H1 (cell line): Measurements from ENCODE around the gene MTFP1. TPM values are rescaled to one million over a fixed set of nuclear protein-coding genes. Genes with fewer than 3 reads are reported as not detected.

ENCODE experiments used
- CTCF ChIA-PET: fragments of 300-600 bp; sonication (Branson Sonifier 250); formaldehyde crosslinking; loops from one replicate; lab custom pipeline; 2021; ENCODE audit not compliant: partially characterized antibody; lab: Charles Lee
- POLR2A ChIA-PET: fragments of 300-600 bp; sonication (Branson Sonifier 250); formaldehyde crosslinking; loops from one replicate; lab custom pipeline; 2021; ENCODE audit warnings: inconsistent platforms; ENCODE audit not compliant: partially characterized antibody; lab: Charles Lee
- DNase-seq, 2 experiments: peaks; one replicate each; pipeline versions ENCODE4 v3.0.0 to v3.0.0-alpha.2; 2010 to 2022; ENCODE audit warnings: low spot score in 2 of 2, low read depth in 1 of 2, mixed read lengths in 1 of 2
- FAIRE-seq: peaks from 2 replicates; lab custom pipeline; 2011; peaks lifted over from hg19 to GRCh38; lab: Jason Lieb, UNC
- H2AFZ ChIP-seq: 2 replicates; pipeline ENCODE4 v1.8.1; 2012; ENCODE audit warnings: low read length, inconsistent platforms
- H2AK5ac ChIP-seq: 2 replicates; pipeline ENCODE4 v1.6.1; 2013; ENCODE audit warnings: low read depth, low read length
- H2BK120ac ChIP-seq: replicated peaks from 2 replicates; pipeline ENCODE3; 2013; ENCODE audit warnings: low read depth, low read length, inconsistent platforms
- H2BK12ac ChIP-seq: 2 replicates; pipeline ENCODE4 v1.6.1; 2013; ENCODE audit warnings: low read depth, low read length
- H2BK15ac ChIP-seq: 2 replicates; pipeline ENCODE4 v1.6.1; 2013; ENCODE audit warnings: low read length
- H2BK20ac ChIP-seq: 2 replicates; pipeline ENCODE4 v1.6.1; 2013; ENCODE audit warnings: low read length
- H2BK5ac ChIP-seq: 2 replicates; pipeline ENCODE4 v1.6.1; 2013; ENCODE audit warnings: low read depth, low read length
- H3K14ac ChIP-seq: 2 replicates; pipeline ENCODE4 v1.6.1; 2013; ENCODE audit warnings: inconsistent platforms; ENCODE audit not compliant: insufficient read length
- H3K18ac ChIP-seq: 2 replicates; pipeline ENCODE4 v1.6.1; 2013; ENCODE audit warnings: low read length; ENCODE audit errors: extremely low read depth
- H3K23ac ChIP-seq: 2 replicates; pipeline ENCODE4 v1.6.1; 2013; ENCODE audit warnings: inconsistent platforms; ENCODE audit not compliant: insufficient read length
- H3K23me2 ChIP-seq: 2 replicates; pipeline ENCODE4 v1.6.1; 2013; ENCODE audit warnings: low read depth, low read length
- H3K27ac ChIP-seq: 2 replicates; pipeline ENCODE4 v1.6.1; 2011; ENCODE audit warnings: low read depth, low read length, inconsistent platforms
- H3K27me3 ChIP-seq, 4 experiments: replicated peaks in 1 of 4; 1 replicate in 1 of 4; 2 replicates in 3 of 4; pipeline versions ENCODE4 v1.6.1 to v1.8.1; 2011 to 2013; ENCODE audit warnings: low read length in 3 of 4, mild to moderate bottlenecking in 3 of 4, inconsistent platforms in 2 of 4, mixed read lengths in 2 of 4, moderate library complexity in 1 of 4; ENCODE audit not compliant: control insufficient read depth in 3 of 4, insufficient read depth in 3 of 4; ENCODE audit errors: extremely low read depth in 1 of 4
- H3K36me3 ChIP-seq, 4 experiments: 2 replicates each; pipeline versions ENCODE4 v1.6.1 to v1.8.1; 2011 to 2013; ENCODE audit warnings: mild to moderate bottlenecking in 4 of 4, low read length in 3 of 4, moderate library complexity in 2 of 4, control low read depth in 1 of 4, inconsistent platforms in 1 of 4; ENCODE audit not compliant: insufficient read depth in 4 of 4, control insufficient read depth in 2 of 4
- H3K4ac ChIP-seq: replicated peaks from 2 replicates; pipeline ENCODE3; 2013; ENCODE audit warnings: low read length, low read depth, mixed read lengths, inconsistent platforms; ENCODE audit not compliant: insufficient read length
- H3K4me1 ChIP-seq, 4 experiments: replicated peaks in 1 of 4; 1 replicate in 1 of 4; 2 replicates in 3 of 4; pipeline versions ENCODE4 v1.6.1 to v1.8.1; 2011 to 2013; ENCODE audit warnings: low read length in 3 of 4, inconsistent platforms in 2 of 4, mixed read lengths in 1 of 4; ENCODE audit not compliant: insufficient read depth in 4 of 4, control insufficient read depth in 3 of 4
- H3K4me2 ChIP-seq, 2 experiments: 2 replicates each; pipeline versions ENCODE4 v1.6.1 to v1.8.1; 2011 to 2013; ENCODE audit warnings: low read depth in 2 of 2, low read length in 2 of 2, control low read depth in 1 of 2, inconsistent platforms in 1 of 2, mild to moderate bottlenecking in 1 of 2; ENCODE audit not compliant: insufficient read depth in 1 of 2
- H3K4me3 ChIP-seq, 4 experiments: fragments of 200-600, 300-600 bp in 1 of 4; sonication (generic), shearing (Covaris generic), sonication (Bioruptor Twin) in 1 of 4; 2 replicates each; pipeline versions ENCODE4 v1.5.1 to v1.8.1; 2011 to 2016; ENCODE audit warnings: low read length in 4 of 4, low read depth in 3 of 4, control low read depth in 2 of 4, inconsistent platforms in 2 of 4, mild to moderate bottlenecking in 2 of 4, mixed read lengths in 1 of 4, moderate library complexity in 1 of 4; ENCODE audit not compliant: insufficient read depth in 2 of 4; ENCODE audit errors: extremely low read depth in 1 of 4
- H3K56ac ChIP-seq: replicated peaks from 2 replicates; pipeline ENCODE3; 2013; ENCODE audit warnings: low read depth, mild to moderate bottlenecking, mixed read lengths, low read length, inconsistent platforms; ENCODE audit not compliant: insufficient read length
- H3K79me1 ChIP-seq: 2 replicates; pipeline ENCODE4 v1.6.1; 2013; ENCODE audit warnings: low read depth, low read length, control low read depth
- H3K79me2 ChIP-seq, 2 experiments: 2 replicates each; pipeline versions ENCODE4 v1.6.1 to v1.8.1; 2012 to 2013; ENCODE audit warnings: low read length in 2 of 2, mild to moderate bottlenecking in 2 of 2, inconsistent platforms in 1 of 2; ENCODE audit not compliant: insufficient read depth in 2 of 2, control insufficient read depth in 1 of 2
- H3K9ac ChIP-seq, 4 experiments: replicated peaks in 1 of 4; 1 replicate in 1 of 4; 2 replicates in 3 of 4; pipeline versions ENCODE4 v1.6.1 to v1.8.1; 2011 to 2013; ENCODE audit warnings: low read depth in 3 of 4, low read length in 3 of 4, control low read depth in 2 of 4, mild to moderate bottlenecking in 2 of 4, moderate library complexity in 2 of 4, inconsistent platforms in 1 of 4; ENCODE audit errors: extremely low read depth in 1 of 4
- H3K9me3 ChIP-seq, 2 experiments: 2 replicates each; pipeline versions ENCODE4 v1.6.1 to v1.8.1; 2012 to 2013; ENCODE audit warnings: mild to moderate bottlenecking in 2 of 2, moderate library complexity in 2 of 2, control low read depth in 1 of 2, inconsistent platforms in 1 of 2, low read depth in 1 of 2, low read length in 1 of 2, mixed read lengths in 1 of 2; ENCODE audit not compliant: insufficient read depth in 2 of 2
- H4K20me1 ChIP-seq, 2 experiments: replicated peaks in 1 of 2; 2 replicates each; pipeline versions ENCODE3 to v1.8.1; 2011 to 2013; ENCODE audit warnings: inconsistent platforms in 2 of 2, low read length in 2 of 2, mild to moderate bottlenecking in 1 of 2; ENCODE audit not compliant: insufficient read depth in 2 of 2, control insufficient read depth in 1 of 2
- H4K5ac ChIP-seq: 2 replicates; pipeline ENCODE4 v1.6.1; 2013; ENCODE audit warnings: low read length, low read depth, mixed read lengths, inconsistent platforms; ENCODE audit not compliant: insufficient read length
- H4K8ac ChIP-seq: 2 replicates; pipeline ENCODE4 v1.8.0; 2013; ENCODE audit warnings: mild to moderate bottlenecking, moderate library complexity, low read length, inconsistent platforms; ENCODE audit not compliant: insufficient read depth; ENCODE audit errors: extremely low read depth
- H4K91ac ChIP-seq: replicated peaks from 2 replicates; pipeline ENCODE3; 2013; ENCODE audit warnings: low read length, mixed read lengths, inconsistent platforms; ENCODE audit not compliant: insufficient read length
- ASH2L ChIP-seq: fragments of 200-600, 300-600 bp; sonication (generic); IDR thresholded peaks from one replicate; pipeline ENCODE4 v1.7.1; 2017; ENCODE audit warnings: low read length
- CBX8 ChIP-seq: fragments of 300-800, 300-1000 bp; sonication (generic); IDR thresholded peaks from 2 replicates; pipeline ENCODE4 v1.7.1; 2016; ENCODE audit warnings: low read depth, low read length, borderline replicate concordance
- CEBPB ChIP-seq: IDR thresholded peaks from 2 replicates; pipeline ENCODE4 v1.6.1; 2012; ENCODE audit warnings: low read depth, low read length
- CHD1 ChIP-seq: IDR thresholded peaks from 2 replicates; pipeline ENCODE4 v1.6.1; 2012; ENCODE audit warnings: low read depth, low read length, improper control_type of control experiment
- EGR1 ChIP-seq: IDR thresholded peaks from 2 replicates; pipeline ENCODE4 v1.6.1; 2011; ENCODE audit warnings: low read depth, low read length, borderline replicate concordance
- HDAC2 ChIP-seq, 2 experiments: fragments of 300-600 bp in 1 of 2; sonication (generic) in 1 of 2; IDR thresholded peaks; 2 replicates each; pipeline ENCODE4 v1.6.1; 2011 to 2012; ENCODE audit warnings: low read depth in 2 of 2, low read length in 2 of 2, mild to moderate bottlenecking in 2 of 2, moderate library complexity in 2 of 2, borderline replicate concordance in 1 of 2, inconsistent platforms in 1 of 2
- HDAC6 ChIP-seq: IDR thresholded peaks from one replicate; pipeline ENCODE4 v1.7.1; 2012; ENCODE audit warnings: low read depth, mild to moderate bottlenecking, inconsistent platforms, low read length, moderate library complexity
- NANOG ChIP-seq: IDR thresholded peaks from 2 replicates; pipeline ENCODE4 v1.6.1; 2011; ENCODE audit warnings: low read length, low read depth, mild to moderate bottlenecking, inconsistent platforms; ENCODE audit not compliant: insufficient read depth, poor library complexity, severe bottlenecking
- POLR2A ChIP-seq, 2 experiments: IDR thresholded peaks; 1 replicate in 1 of 2; 2 replicates in 1 of 2; pipeline ENCODE4 v1.6.1; 2011; ENCODE audit warnings: low read depth in 2 of 2, low read length in 2 of 2, mild to moderate bottlenecking in 2 of 2; ENCODE audit errors: control extremely low read depth in 1 of 2
- POLR2AphosphoS5 ChIP-seq: IDR thresholded peaks from 2 replicates; pipeline ENCODE4 v1.6.1; 2011; ENCODE audit warnings: low read depth, low read length
- RBBP5 ChIP-seq: IDR thresholded peaks from 2 replicates; pipeline ENCODE4 v1.7.1; 2012; ENCODE audit warnings: low read depth, mild to moderate bottlenecking, inconsistent platforms, low read length, moderate library complexity, borderline replicate concordance
- SIX5 ChIP-seq: IDR thresholded peaks from 2 replicates; pipeline ENCODE4 v1.6.1; 2011; ENCODE audit warnings: mild to moderate bottlenecking, low read depth, low read length
- SP4 ChIP-seq: IDR thresholded peaks from 2 replicates; pipeline ENCODE4 v1.6.1; 2012; ENCODE audit warnings: low read length, inconsistent platforms
- TAF1 ChIP-seq: IDR thresholded peaks from 2 replicates; pipeline ENCODE4 v1.6.1; 2011; ENCODE audit warnings: mild to moderate bottlenecking, low read depth, low read length
- WGBS, 2 experiments: shearing (Covaris generic) in 1 of 2; methylation state at CpG; one replicate each; pipeline versions ENCODE4 v1.1.6 to v1.1.7; 2013 to 2015; ENCODE audit warnings: low lambda C conversion rate in 2 of 2, mixed read lengths in 2 of 2, inconsistent platforms in 1 of 2, low coverage in 1 of 2, missing lambda C conversion rate in 1 of 2; ENCODE audit not compliant: insufficient replicate concordance in 2 of 2, insufficient coverage in 1 of 2, insufficient read length in 1 of 2; ENCODE audit errors: extremely low coverage in 1 of 2, missing lambda C conversion rate in 1 of 2; 5-methylcytosine and 5-hydroxymethylcytosine counted together
- polyA plus RNA-seq, 7 experiments: library from polyadenylated mRNA; depleted of rRNA in 3 of 7; stranded (reverse) in 5 of 7; unstranded in 2 of 7; fragments of >200 nt in 5 of 7; fragments of 200-250 nt in 2 of 7; gene quantifications; 1 replicate in 5 of 7; 2 replicates in 1 of 7; 4 replicates in 1 of 7; pipeline versions ENCODE4 v1.2.1 to v1.2.3, GENCODE V29; 2011 to 2013; ENCODE audit warnings: missing spikeins in 2 of 7, mixed read lengths in 2 of 7
- total RNA-seq: library from RNA; stranded (reverse); fragmentation: NEBNext Ultra II Directional; extraction: Animal tissue kit (Norgen Biotek cat#: 25700); gene quantifications from 2 replicates; pipeline ENCODE4 v1.2.1, GENCODE V29; 2021
- TF ChIP-seq, protein P1 (sequence below): IDR thresholded peaks from 2 replicates; pipeline ENCODE4 v1.6.1; 2012; ENCODE audit warnings: inconsistent platforms

MTFP1 gene
- total and polyA plus RNA-seq, 2 of the 8 experiments (the other 6 are each of a cell fraction or from before 2014, with no cell fraction given): 59.8 to 98.8 TPM

- Histone ChIP-seq H3K27me3 (no peaks in the 10 kb centered on the region), H3K4me3 (peak overlapping the region; percentile 66 to 88 (median 80)), H3K9ac (no peak overlapping the region), H4K91ac (no peak overlapping the region), H2BK12ac (no peak overlapping the region), H2BK5ac (no peak overlapping the region), H3K18ac (peak overlapping the region; percentile 36; the same call in 1 of the 2 replicates), H4K5ac (no peak overlapping the region), H3K56ac (no peak overlapping the region), H3K4ac (no peak overlapping the region), H2BK120ac (no peak overlapping the region), H3K79me1 (no peaks in the 10 kb centered on the region; the same call in 1 of the 2 replicates), H3K14ac (no peak overlapping the region), H3K4me1 (peaks cover 6 to 28% (median 15%) of the 10 kb centered on the region in 4 experiments), H3K23me2 (peaks cover 22% of the 10 kb centered on the region), H3K9me3 (no peaks in the 10 kb centered on the region), H2AFZ (0 out of 2 replicates have a peak overlapping the region, but pooled peaks have one; percentile 6), H4K20me1 (peaks cover 0 to 22% of the 10 kb centered on the region in 2 experiments), H3K4me2 (peak overlapping the region; percentile 70 to 71), H3K79me2 (peaks cover 0 to 7% of the 10 kb centered on the region in 2 experiments; a peak in 1 of 4 replicates), H3K23ac (no peak overlapping the region), H3K36me3 (peaks cover 2 to 13% (median 7%) of the 10 kb centered on the region in 4 experiments; a peak in 6 of 8 replicates), H2BK20ac (no peak overlapping the region), H2AK5ac (no peak overlapping the region), H2BK15ac (no peak overlapping the region), H4K8ac (no peak overlapping the region), H3K27ac (no peak overlapping the region)
- POLR2A ChIA-PET: interaction anchor here (0.7 to 5.2 kb wide), 16 partner anchors 11 to 322 kb away, joined by 3 to 39 read pairs (median 6); partner anchors contain the start of genes CASTOR1, CCDC157, SEC14L2 and SF3A1
- CTCF ChIA-PET: interaction anchor here (0.6 to 12.0 kb wide), 9 partner anchors 8 to 654 kb away, joined by 3 to 164 read pairs (median 6); partner anchors contain the start of gene SEC14L2
- no peak for DNase-seq
- FAIRE-seq: no peak
- WGBS, 2 experiments: 18% methylated on average over 7 of the region's 9 CpGs; no CpG with 5 or more reads in 1 of the 2 experiments
- TF ChIP-seq ASH2L (no peak), HDAC2 (IDR thresholded peaks at IDR 0.05; ENCODE audit: borderline replicate concordance in 1 of 2, low read depth in 2 of 2, low read length in 2 of 2) (no peak), EGR1 (no peak), POLR2A (IDR thresholded peaks at IDR 0.05; ENCODE audit: control extremely low read depth in 1 of 2, low read depth in 2 of 2, low read length in 2 of 2) (no peak), CHD1 (no peak), SIX5 (no peak), TAF1 (no peak), RBBP5 (no peak), NANOG (no peak), HDAC6 (no peak), CBX8 (no peak), SP4 (no peak), CEBPB (no peak), POLR2AphosphoS5 (no peak)
- TF ChIP-seq, protein P1, sequence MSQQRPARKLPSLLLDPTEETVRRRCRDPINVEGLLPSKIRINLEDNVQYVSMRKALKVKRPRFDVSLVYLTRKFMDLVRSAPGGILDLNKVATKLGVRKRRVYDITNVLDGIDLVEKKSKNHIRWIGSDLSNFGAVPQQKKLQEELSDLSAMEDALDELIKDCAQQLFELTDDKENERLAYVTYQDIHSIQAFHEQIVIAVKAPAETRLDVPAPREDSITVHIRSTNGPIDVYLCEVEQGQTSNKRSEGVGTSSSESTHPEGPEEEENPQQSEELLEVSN: no peak
These were observed 297 bp upstream of the MTFP1 start for GRCh38 chr22:30425327-30425615.
